GM23338 (cell line): ENCODE data around the gene LTN1. TPM values are rescaled to one million over a fixed set of nuclear protein-coding genes. Genes with fewer than 3 reads are reported as not detected.

Experiments used
- ATAC-seq: fragments of 200-7000 bp; cut with Tn5 transposase; 3 replicates; pipeline ENCODE4 v1.9.1; 2020
- DNase-seq: peaks from one replicate; pipeline ENCODE4 v3.0.0-alpha.2; 2015; ENCODE audit warnings: low spot score
- H2AFZ ChIP-seq: fragments of 200-600 bp; sonication (generic); 2 replicates; pipeline ENCODE4 v1.8.0; 2016; ENCODE audit warnings: antibody characterized with exemption, mild to moderate bottlenecking, moderate library complexity
- H3F3A ChIP-seq: fragments of 200-600 bp; sonication (generic); replicated peaks from 2 replicates; pipeline ENCODE4 v1.8.0; 2017; ENCODE audit warnings: antibody characterized with exemption, mixed run types, low read depth
- H3K27ac ChIP-seq: fragments of 200-600 bp; sonication (generic); 2 replicates; pipeline ENCODE4 v1.6.1; 2016; ENCODE audit warnings: low read depth
- H3K27me3 ChIP-seq: fragments of 200-600 bp; sonication (generic); 2 replicates; pipeline ENCODE4 v1.8.0; 2016; ENCODE audit warnings: mild to moderate bottlenecking, mixed run types, moderate library complexity; ENCODE audit not compliant: insufficient read depth
- H3K36me3 ChIP-seq: fragments of 200-600 bp; sonication (generic); 2 replicates; pipeline ENCODE4 v1.8.0; 2016; ENCODE audit warnings: mild to moderate bottlenecking; ENCODE audit not compliant: insufficient read depth
- H3K4me1 ChIP-seq: fragments of 200-600 bp; sonication (generic); 2 replicates; pipeline ENCODE4 v1.8.0; 2016; ENCODE audit warnings: mild to moderate bottlenecking, moderate library complexity; ENCODE audit not compliant: insufficient read depth
- H3K4me2 ChIP-seq: fragments of 200-600 bp; sonication (generic); 2 replicates; pipeline ENCODE4 v1.7.1; 2017; ENCODE audit warnings: mixed run types
- H3K4me3 ChIP-seq: fragments of 200-600 bp; sonication (generic); 2 replicates; pipeline ENCODE4 v1.6.1; 2016; ENCODE audit warnings: mixed run types
- H3K79me2 ChIP-seq: fragments of 200-600 bp; sonication (generic); replicated peaks from 2 replicates; pipeline ENCODE4 v1.8.0; 2017; ENCODE audit warnings: mild to moderate bottlenecking; ENCODE audit not compliant: insufficient read depth
- H3K9me2 ChIP-seq: fragments of 200-600 bp; sonication (generic); 2 replicates; pipeline ENCODE4 v1.8.0; 2017; ENCODE audit not compliant: insufficient read depth
- H4K20me1 ChIP-seq: fragments of 200-600 bp; sonication (generic); replicated peaks from 2 replicates; pipeline ENCODE4 v1.8.0; 2017; ENCODE audit warnings: mild to moderate bottlenecking; ENCODE audit not compliant: insufficient read depth
- H3K27ac Mint-ChIP-seq: 2 replicates; pipeline ENCODE4 v1.8.0; 2020; ENCODE audit warnings: inconsistent platforms, mild to moderate bottlenecking, moderate library complexity, mixed read lengths
- H3K27me3 Mint-ChIP-seq: 3 replicates; pipeline ENCODE4 v1.8.0; 2022; ENCODE audit warnings: low read depth, mild to moderate bottlenecking, moderate library complexity, mixed read lengths, inconsistent platforms; ENCODE audit not compliant: insufficient read depth, poor library complexity
- H3K36me3 Mint-ChIP-seq: 3 replicates; pipeline ENCODE4 v1.8.0; 2021; ENCODE audit warnings: low read depth, mild to moderate bottlenecking, inconsistent platforms, moderate library complexity, mixed read lengths
- H3K4me1 Mint-ChIP-seq: 3 replicates; pipeline ENCODE4 v1.8.0; 2020; ENCODE audit warnings: mild to moderate bottlenecking, inconsistent platforms, mixed read lengths
- H3K4me3 Mint-ChIP-seq: 3 replicates; pipeline ENCODE4 v1.8.0; 2021; ENCODE audit warnings: moderate library complexity, mild to moderate bottlenecking, inconsistent platforms, mixed read lengths
- H3K9me3 Mint-ChIP-seq: 3 replicates; pipeline ENCODE4 v1.8.0; 2020; ENCODE audit warnings: moderate library complexity, mild to moderate bottlenecking, inconsistent platforms, mixed read lengths
- CREB1 ChIP-seq: fragments of 250-450 bp; sonication (Bioruptor Pico); IDR thresholded peaks from 2 replicates; pipeline ENCODE4 v1.5.0; 2020; ENCODE audit warnings: low read depth, mild to moderate bottlenecking, moderate library complexity
- EZH2 ChIP-seq: fragments of 200-600 bp; sonication (generic); IDR thresholded peaks from one replicate; pipeline ENCODE4 v1.8.0; 2017; ENCODE audit warnings: antibody characterized with exemption, mild to moderate bottlenecking, low read depth; ENCODE audit not compliant: unreplicated experiment
- EZH2phosphoT487 ChIP-seq: fragments of 200-600 bp; sonication (generic); IDR thresholded peaks from one replicate; pipeline ENCODE4 v1.8.1; 2018; ENCODE audit warnings: antibody characterized with exemption; ENCODE audit not compliant: unreplicated experiment
- NANOG ChIP-seq: IDR thresholded peaks from 2 replicates; pipeline ENCODE4 v1.6.1; 2016; ENCODE audit warnings: antibody characterized with exemption, borderline replicate concordance
- POLR2AphosphoS5 ChIP-seq: IDR thresholded peaks from 2 replicates; pipeline ENCODE4 v1.6.1; 2016; ENCODE audit warnings: antibody characterized with exemption, low read depth
- REST ChIP-seq: IDR thresholded peaks from one replicate; pipeline ENCODE4 v1.6.1; 2018; ENCODE audit warnings: antibody characterized with exemption; ENCODE audit not compliant: unreplicated experiment
- ZNF114 ChIP-seq: fragments of 250-450 bp; sonication (Bioruptor Pico); IDR thresholded peaks from 2 replicates; pipeline ENCODE4 v1.5.0; 2020; ENCODE audit warnings: mild to moderate bottlenecking, moderate library complexity
- ZNF331 ChIP-seq: fragments of 250-450 bp; sonication (Bioruptor Pico); IDR thresholded peaks from 2 replicates; pipeline ENCODE4 v1.5.0; 2020; ENCODE audit warnings: low read depth, mild to moderate bottlenecking, moderate library complexity
- ZNF462 ChIP-seq: fragments of 250-450 bp; sonication (Bioruptor Pico); IDR thresholded peaks from 2 replicates; pipeline ENCODE4 v1.5.0; 2020; ENCODE audit warnings: mild to moderate bottlenecking, moderate library complexity
- polyA plus RNA-seq: library from polyadenylated mRNA; unstranded; fragments of >200 nt; fragmentation: Nextera tagmentation; extraction: Ambion mirVana; gene quantifications from 2 replicates; pipeline ENCODE4 v1.2.1, GENCODE V29; 2016
- total RNA-seq: library from RNA; depleted of rRNA; stranded (reverse); fragments of >200 nt; shearing (Covaris generic); gene quantifications from 2 replicates; pipeline ENCODE4 v1.2.3, GENCODE V29; 2014
- TF ChIP-seq, protein P1 (sequence below), 2 experiments: fragments of 200-600 bp in 1 of 2; sonication (generic) in 1 of 2; conservative IDR thresholded peaks; 2 replicates each; pipeline versions ENCODE4 v1.5.1 to v1.6.1; 2016 to 2017; ENCODE audit warnings: antibody characterized with exemption in 2 of 2, low read depth in 2 of 2, mild to moderate bottlenecking in 2 of 2, moderate library complexity in 1 of 2

The LTN1 gene
- total and polyA plus RNA-seq, 2 experiments from 2014 or later: 11.1 to 26.1 TPM

- no peaks in the 10 kb centered on the region; the same call in 1 of the 2 replicates for H3F3A ChIP-seq
- Mint-ChIP-seq H3K4me1 (no peaks in the 10 kb centered on the region; the same call in 2 of the 3 replicates), H3K27ac (no peak overlapping the region), H3K36me3 (no peaks in the 10 kb centered on the region), H3K9me3 (peaks cover 3% of the 10 kb centered on the region; the same call in 2 of the 3 replicates), H3K27me3 (no peaks in the 10 kb centered on the region), H3K4me3 (no peak overlapping the region)
- H3K27ac ChIP-seq: no peak overlapping the region
- H3K4me1 ChIP-seq: no peaks in the 10 kb centered on the region
- no peak overlapping the region for H3K4me3 ChIP-seq
- TF ChIP-seq NANOG (no peak), ZNF331 (no peak), CREB1 (no peak), EZH2 (no peak), EZH2phosphoT487 (no peak), REST (no peak)
- TF ChIP-seq, protein P1, sequence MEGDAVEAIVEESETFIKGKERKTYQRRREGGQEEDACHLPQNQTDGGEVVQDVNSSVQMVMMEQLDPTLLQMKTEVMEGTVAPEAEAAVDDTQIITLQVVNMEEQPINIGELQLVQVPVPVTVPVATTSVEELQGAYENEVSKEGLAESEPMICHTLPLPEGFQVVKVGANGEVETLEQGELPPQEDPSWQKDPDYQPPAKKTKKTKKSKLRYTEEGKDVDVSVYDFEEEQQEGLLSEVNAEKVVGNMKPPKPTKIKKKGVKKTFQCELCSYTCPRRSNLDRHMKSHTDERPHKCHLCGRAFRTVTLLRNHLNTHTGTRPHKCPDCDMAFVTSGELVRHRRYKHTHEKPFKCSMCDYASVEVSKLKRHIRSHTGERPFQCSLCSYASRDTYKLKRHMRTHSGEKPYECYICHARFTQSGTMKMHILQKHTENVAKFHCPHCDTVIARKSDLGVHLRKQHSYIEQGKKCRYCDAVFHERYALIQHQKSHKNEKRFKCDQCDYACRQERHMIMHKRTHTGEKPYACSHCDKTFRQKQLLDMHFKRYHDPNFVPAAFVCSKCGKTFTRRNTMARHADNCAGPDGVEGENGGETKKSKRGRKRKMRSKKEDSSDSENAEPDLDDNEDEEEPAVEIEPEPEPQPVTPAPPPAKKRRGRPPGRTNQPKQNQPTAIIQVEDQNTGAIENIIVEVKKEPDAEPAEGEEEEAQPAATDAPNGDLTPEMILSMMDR (conservative IDR thresholded peaks at IDR 0.05; ENCODE audit: low read depth in 2 of 2): no peak
- H2AFZ ChIP-seq: no peak overlapping the region
- H3K27me3 ChIP-seq: no peaks in the 10 kb centered on the region
- ATAC-seq (no peak), DNase-seq (no peak)
- H3K36me3 ChIP-seq: no peaks in the 10 kb centered on the region
- H3K9me2 ChIP-seq: no peaks in the 10 kb centered on the region
- no peaks in the 10 kb centered on the region for H3K79me2 ChIP-seq
- no peaks in the 10 kb centered on the region for H4K20me1 ChIP-seq
- no peak overlapping the region for H3K4me2 ChIP-seq
Observed at GRCh38 chr21:29005696-29006095, 13.0 kb upstream of the LTN1 start.

DNA sequence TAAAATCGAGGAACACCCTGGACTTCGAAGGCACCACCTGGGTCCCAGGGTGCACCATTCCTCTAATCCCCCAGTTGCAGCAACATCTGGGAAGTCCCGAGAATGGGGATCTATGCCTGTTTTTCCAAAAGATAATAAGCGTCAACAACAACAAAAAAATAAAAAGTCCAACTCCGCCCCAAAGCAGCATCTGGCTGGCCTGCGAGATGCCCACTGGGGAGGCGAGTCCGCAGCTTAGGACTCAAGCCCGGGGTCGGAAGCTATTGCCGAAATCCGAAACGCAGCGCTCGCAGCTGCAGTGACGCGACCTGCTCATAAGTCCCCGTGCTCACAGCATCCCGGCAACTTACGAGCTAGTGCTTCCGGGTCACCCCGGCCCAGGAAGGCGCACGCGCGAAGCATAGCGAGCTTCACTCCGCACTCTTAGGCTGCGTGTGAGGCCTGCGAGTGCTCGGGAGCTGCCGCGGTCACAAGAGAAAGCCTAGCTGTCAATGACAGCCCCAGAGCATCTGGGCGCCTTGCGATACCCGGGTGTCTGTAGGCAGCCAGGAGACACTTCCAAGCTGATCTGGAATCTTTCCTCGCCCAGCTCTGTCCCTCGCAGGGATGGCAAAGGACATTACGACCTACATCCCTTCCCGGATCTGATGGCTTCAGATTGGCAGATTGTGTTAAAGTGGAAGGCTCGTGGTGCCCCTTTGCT lies 9.9 kb upstream of the LTN1 start:
- H3K27ac Mint-ChIP-seq: peak overlapping the region; percentile 97
- no peaks in the 10 kb centered on the region for H3K79me2 ChIP-seq
- H3K4me2 ChIP-seq: peak overlapping the region; percentile 79
- H2AFZ ChIP-seq: peak overlapping the region; percentile 76; the same call in 1 of the 2 replicates
- H3K27me3 ChIP-seq: no peaks in the 10 kb centered on the region
- H3K4me3 Mint-ChIP-seq: peak overlapping the region; percentile 83
- H3K9me3 Mint-ChIP-seq: no peaks in the 10 kb centered on the region
- peak; percentile 98 for DNase-seq
- no peaks in the 10 kb centered on the region for H4K20me1 ChIP-seq
- peak overlapping the region; percentile 57 for H3K4me3 ChIP-seq
- H3K27ac ChIP-seq: peak overlapping the region; percentile 94
- no peaks in the 10 kb centered on the region; the same call in 1 of the 2 replicates for H3F3A ChIP-seq
- no peaks in the 10 kb centered on the region for H3K36me3 ChIP-seq
- peak; percentile 99 for ATAC-seq
- peaks cover 4% of the 10 kb centered on the region for H3K27me3 Mint-ChIP-seq
- no peaks in the 10 kb centered on the region for H3K36me3 Mint-ChIP-seq
- H3K4me1 ChIP-seq: no peaks in the 10 kb centered on the region
- H3K9me2 ChIP-seq: no peaks in the 10 kb centered on the region
- H3K4me1 Mint-ChIP-seq: no peaks in the 10 kb centered on the region; the same call in 2 of the 3 replicates
- TF ChIP-seq ZNF462 (CRISPR knock-in tag): no peak
- peak; percentile 96 for TF ChIP-seq POLR2AphosphoS5
- no peak for TF ChIP-seq EZH2phosphoT487
- TF ChIP-seq ZNF114 (CRISPR knock-in tag): no peak
